Tibial artery (tissue), 4 donors: ENCODE data around the gene PAIP2B.

Experiments
- DNase-seq, 2 donors: peaks; one replicate each; pipeline ENCODE4 v3.0.0-alpha.2; 2019
- H3K27ac ChIP-seq, 2 donors: fragments of 200-600 bp; sonication (generic) in 1 of 2; 1 replicate in 1 of 2; 2 replicates in 1 of 2; pipeline ENCODE4 v1.5.1; 2018 to 2019; ENCODE audit warnings: mild to moderate bottlenecking in 1 of 2
- H3K27me3 ChIP-seq, 2 donors: fragments of 200-600 bp; sonication (generic) in 1 of 2; one replicate each; pipeline versions ENCODE4 v1.5.1 to v1.6.0; 2016 to 2019
- H3K36me3 ChIP-seq, 3 donors: fragments of 200-600 bp; sonication (generic) in 2 of 3; one replicate each; pipeline ENCODE4 v1.5.1; 2016 to 2019; ENCODE audit warnings: mild to moderate bottlenecking in 2 of 3
- H3K4me1 ChIP-seq, 4 donors: fragments of 200-600 bp; sonication (generic) in 2 of 4; 1 replicate in 3 of 4; 2 replicates in 1 of 4; pipeline ENCODE4 v1.5.1; 2016 to 2019
- H3K4me3 ChIP-seq, 2 donors: fragments of 200-600 bp; sonication (generic) in 1 of 2; 1 replicate in 1 of 2; 2 replicates in 1 of 2; pipeline ENCODE4 v1.5.1; 2018 to 2019; ENCODE audit warnings: mild to moderate bottlenecking in 2 of 2
- H3K9me3 ChIP-seq, 3 donors: fragments of 200-600 bp; sonication (generic) in 1 of 3; one replicate each; pipeline ENCODE4 v1.5.1; 2016 to 2019
- intact Hi-C: fragments of 100-400 bp; cut with DNase I; formaldehyde crosslinking; loops from one replicate; pipeline ENCODE4 v1.15.0; 2023; ENCODE audit warnings: low total_unique reads
- TF ChIP-seq, protein P1 (sequence below), 2 experiments: fragments of 200-600 bp in 1 of 2; fragments of 450-650 bp in 1 of 2; IDR thresholded peaks; one replicate each; pipeline ENCODE4 v1.5.1; 2017 to 2019; ENCODE audit warnings: antibody characterized with exemption in 2 of 2, mild to moderate bottlenecking in 1 of 2, moderate library complexity in 1 of 2

The PAIP2B gene

DNA sequence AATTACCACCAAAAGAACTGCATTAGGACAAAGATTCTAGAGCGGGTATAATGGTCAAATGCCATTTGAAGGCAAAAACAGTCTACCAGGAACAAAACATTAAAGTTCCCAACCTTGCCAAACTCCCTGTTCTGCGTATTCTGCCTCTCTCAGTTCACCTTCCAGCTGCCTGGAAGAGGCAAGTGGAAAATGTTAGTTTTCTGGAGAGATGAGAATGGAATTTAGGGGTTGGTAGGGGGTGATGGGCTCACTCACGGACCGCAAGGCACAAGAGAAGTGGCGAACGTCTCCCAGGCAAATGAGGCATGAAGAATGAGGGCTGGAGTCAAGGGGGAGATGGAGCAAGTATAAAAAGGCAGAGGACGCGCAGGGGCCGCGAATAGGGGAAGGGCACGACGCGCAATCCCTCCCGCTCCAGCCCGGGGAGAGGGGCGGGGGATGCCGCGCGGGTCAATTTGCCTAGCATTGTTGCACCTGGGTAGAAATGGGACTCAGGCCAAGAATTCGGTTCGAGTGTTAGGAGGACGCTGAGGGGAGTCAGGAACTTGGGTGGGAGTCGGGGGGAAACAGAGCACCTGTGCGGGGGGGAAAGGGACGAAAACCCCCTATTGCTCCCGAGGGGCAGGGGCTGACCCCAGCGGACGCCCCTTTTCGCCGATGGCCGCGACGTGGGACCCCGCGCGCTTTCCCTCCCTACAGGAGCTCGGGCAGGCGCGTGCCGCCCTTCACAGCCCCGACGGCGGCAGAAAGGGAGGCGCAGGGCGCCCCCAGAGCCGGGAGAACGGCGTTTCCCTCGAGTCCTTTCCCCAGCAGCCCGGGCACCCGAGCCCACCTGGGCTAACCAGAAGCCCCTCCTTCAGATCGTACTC, 573 bp downstream of the PAIP2B start:
- Histone ChIP-seq H3K9me3 (no peaks in the 10 kb centered on the region), H3K27me3 (no peaks in the 10 kb centered on the region), H3K36me3 (no peaks in the 10 kb centered on the region), H3K27ac (peak overlapping the region; percentile 87 to 90), H3K4me1 (peaks cover 3 to 12% (median 8%) of the 10 kb centered on the region in 4 donors), H3K4me3 (peak overlapping the region; percentile 77 to 97)
- DNase-seq = peak in 1 of 2 donors; percentile 31
- TF ChIP-seq, protein P1, sequence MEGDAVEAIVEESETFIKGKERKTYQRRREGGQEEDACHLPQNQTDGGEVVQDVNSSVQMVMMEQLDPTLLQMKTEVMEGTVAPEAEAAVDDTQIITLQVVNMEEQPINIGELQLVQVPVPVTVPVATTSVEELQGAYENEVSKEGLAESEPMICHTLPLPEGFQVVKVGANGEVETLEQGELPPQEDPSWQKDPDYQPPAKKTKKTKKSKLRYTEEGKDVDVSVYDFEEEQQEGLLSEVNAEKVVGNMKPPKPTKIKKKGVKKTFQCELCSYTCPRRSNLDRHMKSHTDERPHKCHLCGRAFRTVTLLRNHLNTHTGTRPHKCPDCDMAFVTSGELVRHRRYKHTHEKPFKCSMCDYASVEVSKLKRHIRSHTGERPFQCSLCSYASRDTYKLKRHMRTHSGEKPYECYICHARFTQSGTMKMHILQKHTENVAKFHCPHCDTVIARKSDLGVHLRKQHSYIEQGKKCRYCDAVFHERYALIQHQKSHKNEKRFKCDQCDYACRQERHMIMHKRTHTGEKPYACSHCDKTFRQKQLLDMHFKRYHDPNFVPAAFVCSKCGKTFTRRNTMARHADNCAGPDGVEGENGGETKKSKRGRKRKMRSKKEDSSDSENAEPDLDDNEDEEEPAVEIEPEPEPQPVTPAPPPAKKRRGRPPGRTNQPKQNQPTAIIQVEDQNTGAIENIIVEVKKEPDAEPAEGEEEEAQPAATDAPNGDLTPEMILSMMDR (IDR thresholded peaks at IDR 0.05) = no peak
- intact Hi-C loops = loop anchor here (2.0 kb wide), 2 partner anchors 50 to 104 kb away; partner anchors contain the start of gene ZNF638

DNA sequence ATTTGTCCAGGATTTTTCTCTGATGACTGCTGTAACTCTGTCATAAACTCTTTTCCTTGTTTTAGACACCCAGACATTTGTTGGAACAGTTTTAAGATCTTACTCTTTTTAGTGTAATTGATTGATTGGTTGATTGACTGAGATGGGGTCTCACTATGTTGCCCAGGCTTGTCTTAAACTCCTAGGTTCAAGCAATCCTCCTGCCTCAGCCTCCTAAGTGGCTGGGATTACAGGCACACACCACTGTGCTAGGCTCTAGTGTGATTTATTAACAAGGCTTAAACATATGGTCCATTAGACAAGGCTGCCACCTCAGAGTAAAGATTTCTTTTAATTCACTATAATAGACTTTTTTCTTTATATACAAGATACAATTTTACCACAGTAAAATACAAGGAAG, 2.0 kb downstream of the PAIP2B start:
- intact Hi-C loops = no loop called here
- TF ChIP-seq, protein P1 (IDR thresholded peaks at IDR 0.05) = no peak
- peaks cover 3 to 12% (median 8%) of the 10 kb centered on the region in 4 donors for H3K4me1 ChIP-seq
- DNase-seq = no peak
- H3K36me3 ChIP-seq = no peaks in the 10 kb centered on the region
- H3K9me3 ChIP-seq = no peaks in the 10 kb centered on the region
- H3K27me3 ChIP-seq = no peaks in the 10 kb centered on the region
- H3K27ac ChIP-seq = no peak overlapping the region
- no peak overlapping the region for H3K4me3 ChIP-seq

DNA sequence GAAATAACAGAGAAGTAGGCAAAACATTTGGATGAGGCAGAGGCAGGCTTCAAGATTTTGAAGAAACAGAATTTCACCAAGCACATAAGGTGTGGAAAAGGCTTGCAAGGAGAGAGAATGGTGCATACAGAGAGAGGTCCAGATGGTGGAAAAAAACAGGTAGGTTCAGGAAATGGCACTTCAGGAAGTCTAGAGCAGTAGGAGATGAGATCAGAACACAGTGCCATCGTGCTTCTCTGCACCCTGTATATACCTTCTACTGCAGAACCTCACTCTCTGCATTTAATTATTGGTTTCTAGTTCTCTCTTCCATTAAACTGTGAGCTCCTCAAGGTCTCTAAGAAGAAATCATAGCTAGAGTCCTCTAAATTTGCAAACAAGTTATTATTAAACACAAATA, 2.4 kb downstream of the PAIP2B start:
- H3K27me3 ChIP-seq = no peaks in the 10 kb centered on the region
- DNase-seq = no peak
- H3K27ac ChIP-seq = no peak overlapping the region
- no peak overlapping the region for H3K4me3 ChIP-seq
- TF ChIP-seq, protein P1 (IDR thresholded peaks at IDR 0.05) = no peak
- H3K36me3 ChIP-seq = no peaks in the 10 kb centered on the region
- intact Hi-C loops = no loop called here
- H3K9me3 ChIP-seq = no peaks in the 10 kb centered on the region
- H3K4me1 ChIP-seq = peaks cover 3 to 12% (median 8%) of the 10 kb centered on the region in 4 donors

DNA sequence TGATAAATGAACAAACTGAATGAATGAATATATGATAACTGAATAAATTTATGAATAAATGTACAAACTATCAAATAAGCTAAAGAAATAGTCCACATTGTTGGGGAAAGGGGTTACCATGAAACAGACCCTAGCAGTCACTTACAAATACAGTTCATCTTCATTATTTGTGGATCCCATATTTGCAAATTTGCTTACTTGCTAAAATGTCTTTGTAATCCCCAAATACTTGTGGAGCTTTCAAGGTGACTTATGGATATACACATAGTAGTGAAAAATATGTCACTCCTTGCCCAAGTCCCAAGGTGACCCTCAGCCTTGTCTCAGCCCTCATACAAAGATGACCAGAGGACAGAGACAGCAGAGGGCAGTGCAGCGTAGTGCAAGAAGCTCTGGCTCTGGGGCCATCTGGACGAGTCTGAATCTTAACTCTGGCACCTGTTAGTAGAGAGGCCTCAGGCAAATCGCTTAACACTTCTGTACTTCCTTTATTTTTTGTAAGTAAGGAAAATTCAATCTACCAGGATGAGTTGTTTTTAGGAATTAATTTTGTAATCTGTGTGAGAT, 3.1 kb downstream of the PAIP2B start:
- Histone ChIP-seq H3K27me3 (no peaks in the 10 kb centered on the region), H3K9me3 (no peaks in the 10 kb centered on the region), H3K36me3 (no peaks in the 10 kb centered on the region), H3K4me3 (no peak overlapping the region), H3K4me1 (peaks cover 3 to 12% (median 8%) of the 10 kb centered on the region in 4 donors), H3K27ac (no peak overlapping the region)
- intact Hi-C loops = no loop called here
- TF ChIP-seq, protein P1 (IDR thresholded peaks at IDR 0.05) = peak; percentile 12 to 35
- DNase-seq = peak in 1 of 2 donors; percentile 24

DNA sequence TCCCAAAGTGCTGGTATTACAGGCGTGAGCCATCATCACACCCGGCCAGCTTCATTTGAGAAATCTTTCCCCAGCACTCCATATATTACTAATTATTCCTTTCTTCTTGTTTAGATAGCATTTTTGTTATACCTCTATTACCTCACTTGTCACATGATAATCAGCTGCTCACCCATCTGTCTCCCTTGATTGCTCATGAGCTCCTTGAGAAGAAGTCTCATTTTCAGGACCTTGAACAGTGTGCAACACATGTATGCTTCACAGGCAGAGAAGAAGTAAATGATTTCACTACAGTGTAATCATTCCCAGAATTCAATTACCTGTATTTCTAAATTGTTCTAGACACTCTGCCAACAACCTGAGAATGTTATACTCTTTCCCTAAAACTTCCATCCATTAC, 6.2 kb downstream of the PAIP2B start:
- Histone ChIP-seq H3K27me3 (no peaks in the 10 kb centered on the region), H3K4me3 (no peak overlapping the region), H3K9me3 (no peaks in the 10 kb centered on the region), H3K4me1 (peaks cover 0 to 4% (median 2%) of the 10 kb centered on the region in 4 donors), H3K36me3 (no peaks in the 10 kb centered on the region), H3K27ac (no peak overlapping the region)
- TF ChIP-seq, protein P1 (IDR thresholded peaks at IDR 0.05) = no peak
- intact Hi-C loops = no loop called here
- no peak for DNase-seq
